Occipital lobe (tissue), 2 donors: Measurements from ENCODE around the gene TRAK1. TPM values are rescaled to one million over a fixed set of nuclear protein-coding genes. Genes with fewer than 3 reads are reported as not detected.
A peak's percentile ranks its signal among the peaks of the same experiment; 100 is the strongest.

Experiments used
- DNase-seq: peaks from one replicate; lab custom pipeline; 2025; lab: John Stamatoyannopoulos, UW
- total RNA-seq: library from RNA; depleted of rRNA; stranded (reverse); fragments of >200 nt; gene quantifications from one replicate; pipeline ENCODE4 v1.2.3, GENCODE V29; 2014

The TRAK1 gene
- total RNA-seq, 1 donor from 2014 or later = 46.3 TPM

DNA sequence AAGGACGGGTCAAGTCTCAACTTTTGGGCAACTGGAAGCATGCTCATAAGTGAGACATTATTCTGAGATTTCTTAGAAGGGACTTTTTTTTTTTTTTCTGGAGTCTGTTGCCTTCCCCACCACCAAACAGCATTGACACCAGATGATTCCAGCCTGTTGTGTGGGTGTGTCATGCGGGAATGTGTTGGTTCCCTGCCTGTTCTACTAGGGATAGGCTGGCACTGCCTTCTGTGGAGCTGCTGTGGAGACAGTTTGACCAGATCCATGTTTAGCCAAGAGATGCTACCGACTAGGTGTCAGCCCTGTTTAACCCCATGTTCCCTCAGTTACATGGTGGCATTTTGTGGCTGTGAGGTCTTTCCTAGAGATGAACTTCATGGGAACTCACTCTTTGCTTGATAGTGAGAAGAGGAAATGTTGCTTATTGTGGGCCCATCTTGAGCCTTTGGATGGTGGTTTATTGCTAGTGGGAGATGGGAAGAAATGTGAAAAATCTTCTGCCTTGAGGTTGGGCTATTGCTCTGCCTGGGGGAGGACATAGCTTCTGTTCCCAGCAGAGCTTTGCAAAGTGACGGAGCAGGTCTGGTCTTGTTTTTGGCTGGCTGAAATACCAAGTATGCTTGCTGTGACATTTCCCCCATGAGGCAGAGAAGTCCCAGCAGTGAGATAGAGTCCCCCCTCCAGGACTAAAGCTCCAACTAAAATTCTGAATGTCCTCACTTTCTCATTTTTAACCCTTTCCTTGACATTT, 31.3 kb downstream of the TRAK1 start:
- peak; percentile 43 for DNase-seq

DNA sequence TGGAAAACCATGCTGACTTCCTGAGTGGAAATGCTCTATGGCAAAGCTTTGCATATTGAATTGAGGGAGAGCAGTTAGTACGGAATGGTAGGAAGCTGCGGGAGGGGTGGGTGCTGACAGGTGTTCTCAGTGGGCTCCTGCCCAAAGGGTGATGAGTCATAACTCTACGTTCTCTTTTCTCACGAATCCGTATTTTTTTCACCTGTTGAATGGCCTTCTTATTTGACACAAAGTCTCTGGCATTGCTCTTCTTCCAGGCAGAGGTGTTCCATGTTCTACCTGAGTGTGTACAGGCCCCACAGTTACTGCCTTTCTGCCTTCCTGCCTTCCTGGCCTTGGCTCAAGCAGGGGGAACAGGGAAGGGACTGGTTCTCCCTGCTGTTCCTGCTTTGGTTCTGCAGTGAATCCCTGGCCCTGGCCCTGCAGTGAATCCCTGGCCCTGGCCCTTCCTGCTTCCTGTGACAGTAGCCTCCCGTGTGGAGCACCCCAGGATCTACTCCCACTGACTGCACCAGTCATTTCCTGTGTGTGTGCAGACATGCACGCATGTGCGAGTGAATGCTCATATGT, 31.9 kb downstream of the TRAK1 start:
- DNase-seq = no peak

DNA sequence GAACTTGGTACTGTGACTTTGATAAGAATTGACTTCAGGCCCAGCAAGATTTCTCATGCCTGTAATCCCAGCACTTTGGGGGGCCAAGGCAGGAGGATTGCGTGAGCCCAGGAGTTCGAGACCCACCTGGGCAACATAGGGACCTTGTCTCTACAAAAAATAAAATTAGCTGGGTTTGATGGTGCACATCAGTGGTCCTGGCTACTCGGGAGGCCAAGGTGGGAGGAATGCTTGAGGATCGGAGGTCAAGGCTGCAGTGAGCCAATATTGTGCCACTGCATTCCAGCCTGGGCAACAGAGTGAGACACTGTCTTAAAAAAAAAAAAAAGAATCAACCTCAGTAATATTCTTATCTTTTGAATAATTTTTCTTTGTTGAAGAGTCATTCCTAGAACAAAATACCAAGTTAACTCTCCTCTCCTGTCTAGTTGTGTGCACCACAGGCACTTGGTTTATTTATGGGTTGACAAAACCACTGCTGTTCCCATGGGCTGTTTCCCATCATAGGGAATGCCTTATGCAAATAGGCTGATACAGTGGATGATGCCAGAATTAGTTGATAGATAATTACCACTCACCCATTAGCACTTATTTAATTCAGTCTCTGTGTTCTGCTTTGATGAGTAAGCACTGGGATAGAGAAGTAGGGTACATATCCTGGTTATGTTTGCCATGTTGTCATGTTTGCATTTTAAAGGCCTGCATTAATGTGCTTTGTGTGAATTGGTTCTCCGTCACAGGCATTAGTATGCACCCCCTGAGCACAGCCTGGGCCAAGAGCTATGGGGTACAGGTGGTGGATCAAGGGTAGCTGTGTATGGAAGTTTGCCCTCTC, 32.9 kb downstream of the TRAK1 start:
- DNase-seq = no peak

DNA sequence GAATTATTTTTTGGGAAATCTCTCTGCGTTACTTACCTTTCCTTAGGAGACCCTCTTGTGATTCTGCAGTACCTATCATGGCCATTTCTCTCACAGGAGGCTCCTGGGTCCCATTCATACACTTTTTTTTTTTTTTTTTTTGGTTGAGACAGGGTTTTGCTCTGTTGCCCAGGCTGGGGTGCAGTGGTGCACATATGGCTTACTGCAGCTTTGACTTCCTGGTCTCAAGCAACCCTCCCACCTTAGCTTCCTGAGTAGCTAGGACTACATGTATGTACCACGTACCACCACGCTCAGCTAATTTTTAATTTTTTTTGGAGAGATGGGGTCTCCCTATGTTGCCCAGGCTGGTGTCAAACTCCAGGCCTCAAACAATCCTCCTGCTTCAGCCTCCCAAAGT, 36.1 kb downstream of the TRAK1 start:
- DNase-seq = no peak

DNA sequence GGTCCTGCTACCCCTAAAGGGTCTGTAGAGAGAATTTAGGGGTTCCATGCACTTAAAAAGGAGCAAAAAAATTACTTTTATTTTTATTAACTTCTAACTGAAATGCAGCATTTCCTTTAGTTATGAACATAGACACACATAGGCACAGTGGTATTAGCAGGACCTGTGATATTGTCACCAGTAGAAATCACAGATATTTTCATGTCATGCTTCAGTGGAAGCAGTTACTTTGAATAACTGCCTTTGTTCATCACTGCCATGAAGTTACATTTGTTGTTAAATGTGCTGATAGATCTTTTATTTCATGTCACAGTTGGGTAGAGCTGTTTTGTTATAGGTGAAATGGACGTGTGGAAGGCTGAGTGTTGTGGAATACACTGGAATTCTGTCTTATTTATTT, 37.4 kb downstream of the TRAK1 start:
- no peak for DNase-seq

DNA sequence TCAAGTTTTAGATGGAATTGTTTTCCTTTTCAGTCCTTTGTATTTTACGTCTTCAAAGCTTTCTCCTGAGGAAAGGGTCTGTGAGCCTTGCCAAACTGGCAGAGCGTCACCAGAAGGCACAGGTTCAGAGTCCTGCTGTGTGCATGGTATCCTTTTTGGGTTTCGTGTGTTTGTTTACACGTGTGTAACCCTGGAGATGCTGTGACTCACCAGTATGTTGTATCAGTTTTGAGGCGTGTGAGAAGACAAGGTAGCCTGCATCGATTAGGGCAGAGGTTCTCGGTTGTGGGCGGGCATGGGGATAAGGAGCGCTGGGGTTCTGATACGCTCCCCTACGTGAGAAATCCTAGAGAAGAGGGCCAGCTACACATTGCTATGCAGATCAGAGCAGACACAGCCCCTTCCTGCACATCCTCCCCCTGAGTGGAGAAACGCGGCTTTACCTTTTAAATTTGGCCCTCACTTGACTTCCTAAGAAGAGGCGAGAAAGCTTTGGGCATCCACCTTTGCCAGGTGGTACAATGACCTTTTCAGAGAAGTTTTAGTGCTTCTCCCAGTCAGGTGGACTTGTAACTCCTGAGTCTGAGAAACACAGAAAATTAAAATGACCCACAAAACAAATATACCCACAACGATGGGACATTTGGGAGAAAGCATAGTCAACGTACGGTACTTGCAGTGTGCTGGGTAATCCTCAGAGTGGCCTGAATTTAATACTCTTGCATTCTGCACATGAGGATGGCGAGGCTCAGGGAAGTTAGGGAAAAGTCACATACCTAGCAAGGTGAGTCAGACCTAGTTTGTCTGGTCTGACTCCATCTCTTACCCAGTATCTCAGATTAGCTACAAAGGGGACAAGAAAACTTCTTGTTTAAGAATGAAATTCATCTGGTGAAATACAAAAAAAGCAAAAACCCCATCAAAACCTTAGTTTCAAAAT, 38.1 kb downstream of the TRAK1 start:
- no peak for DNase-seq

DNA sequence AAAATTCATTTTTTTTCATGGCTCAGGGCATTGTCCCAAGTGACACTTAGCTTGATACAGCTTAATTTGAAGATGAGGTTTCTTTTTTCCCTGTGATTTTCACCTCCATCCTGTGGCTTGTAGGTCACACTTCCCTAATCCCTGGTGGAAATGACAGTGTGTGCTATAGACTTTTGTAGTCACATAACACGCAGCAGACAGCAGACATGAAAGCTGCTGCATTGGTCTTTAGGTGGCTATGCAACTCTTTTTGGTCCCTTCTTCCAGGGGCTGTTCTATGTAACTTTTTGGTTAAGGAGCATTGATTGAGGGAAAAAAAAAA, 38.8 kb downstream of the TRAK1 start:
- no peak for DNase-seq

DNA sequence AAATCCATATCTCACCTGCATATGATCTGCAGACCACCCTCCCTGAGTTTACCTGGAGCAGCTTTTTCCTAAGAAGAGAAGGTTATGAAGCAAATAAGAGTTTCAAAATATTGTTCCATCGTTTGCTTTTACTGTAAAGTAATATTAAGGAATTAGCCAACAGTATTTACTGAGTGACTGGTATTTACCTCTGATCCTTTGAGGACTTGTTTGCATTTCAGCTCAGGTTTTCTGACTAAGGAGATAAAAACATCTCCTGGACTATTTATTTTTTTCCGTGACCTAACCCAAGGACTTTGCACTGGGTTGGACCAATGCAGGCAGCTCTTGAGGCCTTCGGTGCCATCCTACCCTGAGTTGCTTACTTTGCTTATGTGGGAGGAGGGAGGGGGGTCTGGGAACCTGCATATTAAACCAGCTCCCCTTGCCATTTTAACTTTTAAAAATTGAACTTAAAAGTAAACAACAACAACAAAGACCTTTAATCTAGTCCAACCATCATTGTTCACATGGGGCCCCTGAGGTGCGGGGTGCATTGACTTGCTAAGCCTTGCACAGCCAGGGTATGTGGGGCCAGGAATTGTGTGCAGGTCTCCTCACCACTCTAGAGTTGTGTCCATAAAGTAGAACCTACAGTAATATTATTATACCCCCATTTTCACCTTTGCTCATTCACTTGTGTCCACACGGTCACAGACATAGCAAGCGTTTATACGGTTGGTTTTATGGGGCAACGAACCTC, 39.3 kb downstream of the TRAK1 start:
- no peak for DNase-seq

DNA sequence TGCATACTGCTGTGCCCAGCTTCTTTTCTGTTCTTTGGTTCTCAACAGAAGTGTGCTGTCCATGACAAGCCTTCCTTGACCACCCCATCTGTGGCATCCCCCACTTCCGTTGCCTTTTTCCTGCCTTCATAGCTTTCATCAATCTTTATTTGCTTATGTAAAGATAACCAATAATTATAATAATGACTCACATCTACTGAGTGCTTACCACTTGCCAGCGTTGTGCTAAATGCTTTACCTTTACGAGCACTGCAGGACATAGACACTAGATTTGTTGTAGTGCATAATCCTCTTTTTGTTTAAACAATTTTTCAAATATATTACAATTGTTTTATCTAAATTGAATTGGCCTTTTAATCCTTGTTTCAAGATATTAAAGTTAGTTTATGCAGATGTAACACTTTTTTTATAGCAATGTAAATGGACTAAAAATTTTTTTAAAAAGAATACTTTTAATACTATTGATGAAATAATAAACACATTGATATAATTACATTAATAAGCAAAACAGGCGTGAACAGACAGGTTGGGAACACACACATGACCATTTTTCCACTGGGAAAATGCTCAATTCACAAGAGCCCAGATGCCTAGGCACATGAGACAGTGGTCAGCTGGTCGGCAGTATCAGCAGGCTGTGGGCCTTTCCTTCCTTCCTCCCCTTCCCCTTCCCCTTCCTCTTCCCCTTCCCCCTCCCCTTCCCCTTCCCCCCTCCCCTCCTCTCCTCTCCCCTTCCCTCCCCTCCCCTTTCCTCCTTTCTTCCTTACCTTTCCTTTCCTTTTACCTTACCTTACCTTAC, 42.5 kb downstream of the TRAK1 start:
- no peak for DNase-seq

DNA sequence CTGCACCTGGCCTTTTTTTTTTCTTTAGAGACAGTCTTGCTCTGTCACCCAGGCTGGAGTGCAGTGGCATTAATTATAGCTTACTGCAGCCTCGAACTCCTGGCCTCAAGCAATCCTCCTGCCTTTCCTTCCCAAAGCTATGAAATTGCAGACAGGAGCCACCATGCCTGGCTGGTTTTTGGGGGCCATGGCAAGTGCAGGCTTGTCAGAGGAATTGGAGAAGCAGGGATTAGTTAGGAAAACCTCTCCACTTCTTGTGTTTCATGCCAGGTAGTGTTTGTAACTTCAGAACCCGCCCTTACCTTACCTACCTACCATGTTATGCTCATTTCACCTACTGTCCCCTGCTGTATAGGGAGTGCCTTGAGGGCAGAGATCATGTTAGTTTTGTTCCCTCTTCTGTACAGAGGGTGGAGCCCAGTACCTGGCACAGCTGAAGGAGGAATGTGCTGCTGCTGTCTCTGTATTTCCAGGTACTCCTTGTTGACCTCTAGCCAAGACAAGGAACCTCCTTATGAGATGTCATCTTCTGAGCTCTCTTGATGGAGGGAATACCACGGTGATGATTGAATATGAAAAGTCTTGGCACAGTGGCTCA, 43.8 kb downstream of the TRAK1 start:
- DNase-seq = no peak

DNA sequence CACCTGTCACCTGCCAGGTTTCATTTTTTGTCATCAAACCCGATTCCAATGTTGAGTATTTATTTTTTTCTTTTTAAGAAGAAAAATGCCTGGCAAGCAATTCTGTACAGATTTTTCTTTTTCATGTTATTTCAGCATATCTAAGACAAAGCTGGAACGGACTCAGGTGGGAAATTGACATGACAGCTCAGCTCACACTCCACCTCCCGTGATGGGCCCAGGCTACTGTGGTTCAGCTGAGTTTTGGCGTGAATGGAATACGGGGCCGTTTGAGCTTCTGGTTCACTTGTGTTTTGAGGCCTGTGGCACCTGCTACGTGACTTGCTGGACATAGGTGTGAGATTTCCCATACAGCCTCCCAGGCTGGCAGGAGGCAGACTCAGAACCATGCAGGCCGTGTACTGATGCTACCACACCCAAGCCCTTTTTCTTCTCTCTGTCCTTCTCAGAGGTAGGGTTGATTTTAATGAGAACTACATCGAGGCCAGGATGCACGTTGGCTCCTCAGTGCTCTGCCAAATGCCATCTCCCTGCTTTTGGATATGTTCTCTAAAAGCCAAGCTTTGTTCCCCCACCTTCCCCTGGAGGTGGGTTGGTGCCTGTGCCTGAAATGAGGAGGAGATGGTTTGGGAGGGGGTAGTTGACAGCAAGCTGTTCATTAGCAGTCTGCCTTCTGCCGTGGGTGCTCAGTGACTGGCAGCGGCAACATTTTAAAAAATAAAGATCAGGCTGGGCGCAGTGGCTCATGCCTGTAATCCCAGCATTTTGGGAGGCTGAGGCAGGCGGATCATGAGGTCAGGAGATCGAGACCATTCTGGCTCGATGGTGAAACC, 48.7 kb downstream of the TRAK1 start:
- no peak for DNase-seq

DNA sequence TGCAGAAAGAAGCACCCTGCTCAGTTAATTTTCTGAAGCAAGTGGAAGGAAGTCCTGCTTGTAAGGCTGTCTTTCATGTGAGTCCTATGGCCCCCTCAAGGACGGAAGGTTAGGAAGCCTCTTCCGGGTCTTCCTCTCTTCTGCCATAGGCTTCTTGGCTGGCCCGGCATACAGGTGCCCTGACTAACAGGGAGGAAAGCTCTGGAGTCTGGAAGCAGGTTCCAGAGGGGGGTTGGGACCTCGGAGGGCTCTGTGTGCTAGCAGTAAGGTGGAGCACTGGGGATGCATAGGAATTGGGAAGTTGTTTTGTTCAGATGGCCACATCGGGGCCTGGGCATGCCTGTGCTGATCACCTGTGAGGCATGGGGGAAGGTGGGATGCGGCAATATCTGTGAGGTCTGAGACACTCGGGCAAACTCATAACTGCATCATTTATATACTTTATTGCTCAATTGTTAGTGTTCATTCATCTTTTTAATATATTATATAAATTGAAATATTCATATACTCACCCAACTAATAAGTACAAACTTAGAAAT, 49.6 kb downstream of the TRAK1 start:
- no peak for DNase-seq

DNA sequence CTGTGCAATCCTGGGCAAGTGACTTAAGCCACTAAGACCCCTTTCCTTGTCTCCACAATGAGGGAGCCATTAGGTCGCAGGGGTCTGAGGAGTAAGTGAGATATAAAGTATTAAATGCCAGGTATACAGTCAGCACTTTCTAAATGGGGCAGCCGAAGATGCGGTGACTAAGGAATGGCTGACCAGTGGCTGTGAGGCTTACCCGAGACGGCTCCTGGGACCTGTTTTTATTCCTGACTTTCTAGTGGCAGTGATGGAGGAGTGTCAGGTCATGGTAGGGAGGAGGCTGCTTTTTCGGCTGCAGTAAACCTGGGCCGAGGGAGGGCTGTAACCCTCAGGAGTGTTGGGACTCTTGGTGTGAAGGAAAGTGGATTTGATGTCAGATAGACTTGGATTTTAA, 52.3 kb downstream of the TRAK1 start:
- DNase-seq = no peak

DNA sequence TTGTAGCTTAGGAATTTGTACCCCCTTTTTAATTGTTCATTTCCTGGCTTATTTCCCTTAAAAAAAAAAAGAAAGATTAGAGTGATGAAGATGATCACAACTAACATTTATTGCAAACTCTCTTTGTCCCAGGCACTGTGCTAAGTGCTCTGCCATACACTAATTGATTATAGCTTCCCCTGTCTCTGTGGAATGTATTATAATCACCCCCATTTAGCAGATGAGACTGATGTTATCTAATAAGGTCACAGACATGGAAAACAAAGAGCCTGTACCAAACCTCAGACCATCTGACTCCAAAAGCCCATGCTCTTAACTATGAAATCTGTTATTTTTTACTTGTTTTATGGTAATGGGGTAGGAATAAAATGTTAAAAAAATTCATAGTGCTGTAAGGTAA, 53.1 kb downstream of the TRAK1 start:
- no peak for DNase-seq

DNA sequence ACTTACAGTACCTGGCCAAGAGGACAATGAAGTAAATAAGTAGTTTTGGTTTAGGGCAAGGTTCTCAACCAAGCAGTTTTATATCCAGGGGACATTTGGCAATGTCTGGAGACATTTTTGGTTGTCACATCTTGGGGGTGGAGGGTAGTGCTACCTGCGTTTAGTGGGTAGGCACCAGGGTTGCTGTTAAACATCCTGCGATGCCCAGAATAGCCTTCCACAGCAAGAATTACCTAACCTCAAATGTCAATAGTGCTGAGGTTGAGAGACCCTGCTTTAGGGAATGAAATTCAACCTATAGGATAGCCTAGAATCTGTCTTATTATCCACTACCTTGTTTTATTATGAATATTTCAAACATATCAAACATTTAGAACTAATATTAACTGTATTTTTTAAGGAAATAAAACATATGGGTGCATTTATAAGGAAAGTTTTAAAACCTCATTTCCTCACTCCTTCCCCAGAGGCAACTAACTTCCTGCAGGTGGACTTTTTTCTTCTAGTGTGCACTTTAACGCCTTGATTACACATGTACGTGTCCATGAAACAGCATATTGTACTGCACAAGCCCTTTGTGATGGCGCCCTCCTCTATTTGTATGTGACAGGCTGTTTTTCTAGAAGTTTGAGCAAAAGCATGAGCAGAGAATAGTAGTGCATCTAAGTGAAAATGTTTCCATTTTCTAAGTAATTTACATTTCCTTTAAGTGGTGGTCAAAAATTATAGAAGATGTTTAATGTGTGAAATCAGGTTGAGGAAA, 57.1 kb downstream of the TRAK1 start:
- DNase-seq = no peak

DNA sequence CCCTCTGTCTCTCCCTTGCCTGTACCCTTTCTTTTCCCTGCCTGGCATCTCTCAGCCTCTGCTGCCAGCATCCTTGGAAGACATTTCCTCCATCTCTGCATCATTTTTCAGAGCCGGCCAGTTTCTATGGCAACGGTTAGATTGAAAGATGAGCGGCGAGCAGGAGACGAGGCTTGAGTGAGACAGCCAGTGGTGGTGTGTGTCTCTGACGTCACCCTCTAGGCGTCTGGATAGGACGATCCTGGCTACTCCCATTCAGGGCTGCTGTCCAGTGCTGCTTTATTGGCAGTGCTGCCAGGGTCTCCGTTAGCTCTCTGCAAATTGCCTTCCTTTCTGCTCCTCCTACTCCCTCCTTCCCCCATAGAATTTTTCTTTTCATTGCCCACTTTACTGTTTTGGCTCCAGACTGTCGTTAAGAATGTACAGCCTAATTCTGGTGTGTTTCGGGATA, 57.9 kb downstream of the TRAK1 start:
- peak; percentile 94 for DNase-seq

DNA sequence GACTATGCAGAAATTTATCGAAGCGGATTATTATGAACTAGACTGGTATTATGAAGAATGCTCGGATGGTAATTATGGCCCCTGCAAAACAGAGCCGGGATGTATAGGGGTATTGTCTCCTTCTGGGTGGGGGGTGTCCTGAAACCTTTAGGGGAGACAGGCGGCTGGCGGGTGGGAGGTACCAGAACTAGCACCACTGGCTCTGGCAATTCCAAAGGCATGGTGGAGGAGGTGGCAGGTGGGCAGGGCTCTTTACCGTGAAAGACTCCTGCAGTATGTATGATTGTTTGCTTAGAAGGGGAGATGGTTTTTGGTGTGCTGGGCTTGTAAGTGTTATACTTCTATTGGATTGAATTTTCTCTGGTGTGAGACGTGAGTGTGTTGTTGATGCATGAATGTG, 58.4 kb downstream of the TRAK1 start:
- DNase-seq = no peak

DNA sequence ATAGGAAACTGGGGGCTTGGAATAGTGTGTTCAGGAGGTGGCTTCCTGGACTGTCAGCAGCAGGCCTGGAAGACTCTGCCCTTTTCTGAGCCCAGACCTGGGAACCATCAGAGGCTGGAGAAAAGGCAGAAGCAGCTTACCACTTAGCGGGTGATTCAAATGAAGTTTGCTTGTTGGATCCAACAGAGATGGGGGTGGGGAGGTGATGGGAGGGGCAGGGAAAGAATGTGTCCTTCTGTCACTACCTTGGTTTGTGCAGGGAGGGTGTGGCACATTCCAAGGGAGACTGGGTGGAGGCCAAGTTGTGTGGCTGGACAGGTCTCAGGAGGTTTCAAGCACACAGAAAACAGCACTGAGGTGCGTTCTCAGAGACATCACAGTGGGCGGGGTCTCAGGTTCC, 58.8 kb downstream of the TRAK1 start:
- DNase-seq = no peak
